WTC11 (cell line): ENCODE results near the gene CCSER1. TPM values are rescaled to one million over a fixed set of nuclear protein-coding genes. Genes with fewer than 3 reads are reported as not detected.

ENCODE experiments used
- ATAC-seq: fragments of 200-7000 bp; cut with Tn5 transposase; 2 replicates; pipeline ENCODE4 v1.10.0; 2021; ENCODE audit warnings: mild to moderate bottlenecking, moderate library complexity
- CTCF ChIA-PET: fragments of 300-600 bp; sonication (Branson Sonifier 250); formaldehyde crosslinking; loops from one replicate; lab custom pipeline; 2021; ENCODE audit warnings: antibody characterized with exemption; lab: Charles Lee
- POLR2A ChIA-PET: fragments of 350-600 bp; sonication (Branson Sonifier 250); formaldehyde crosslinking; loops from one replicate; lab custom pipeline; 2021; ENCODE audit warnings: antibody characterized with exemption; lab: Charles Lee
- DNase-seq: peaks from one replicate; pipeline ENCODE4 v3.0.0; 2021; ENCODE audit warnings: low spot score
- H3K27ac Mint-ChIP-seq: 2 replicates; pipeline ENCODE4 v1.8.0; 2021; ENCODE audit warnings: mixed read lengths
- H3K27me3 Mint-ChIP-seq: 2 replicates; pipeline ENCODE4 v1.8.0; 2021; ENCODE audit warnings: low read depth, mild to moderate bottlenecking, moderate library complexity, mixed read lengths
- H3K36me3 Mint-ChIP-seq: 2 replicates; pipeline ENCODE4 v1.8.0; 2021; ENCODE audit warnings: mixed read lengths
- H3K4me1 Mint-ChIP-seq: 2 replicates; pipeline ENCODE4 v1.8.0; 2022; ENCODE audit warnings: mixed read lengths
- H3K4me3 Mint-ChIP-seq: 2 replicates; pipeline ENCODE4 v1.8.0; 2021; ENCODE audit warnings: mild to moderate bottlenecking, moderate library complexity, mixed read lengths
- H3K9me3 Mint-ChIP-seq: 2 replicates; pipeline ENCODE4 v1.8.0; 2021; ENCODE audit warnings: mixed read lengths
- ATF2 ChIP-seq: sonication (generic); formaldehyde crosslinking; IDR thresholded peaks from 2 replicates; pipeline ENCODE4 v1.8.1; 2022; ENCODE audit warnings: low read depth, missing genetic modification reagents, borderline replicate concordance
- ATF6 ChIP-seq: sonication (generic); formaldehyde crosslinking; IDR thresholded peaks from 2 replicates; pipeline ENCODE4 v1.8.1; 2023; ENCODE audit warnings: mild to moderate bottlenecking, missing genetic modification reagents
- ESRRA ChIP-seq: sonication (generic); formaldehyde crosslinking; IDR thresholded peaks from 2 replicates; pipeline ENCODE4 v1.8.1; 2022; ENCODE audit warnings: mild to moderate bottlenecking, missing genetic modification reagents, borderline replicate concordance
- FOXJ3 ChIP-seq: sonication (generic); formaldehyde crosslinking; IDR thresholded peaks from 2 replicates; pipeline ENCODE4 v1.9.0; 2021; ENCODE audit warnings: missing genetic modification reagents, mild to moderate bottlenecking, borderline replicate concordance
- GTF2I ChIP-seq: fragments of 250-450 bp; sonication (Bioruptor Pico); conservative IDR thresholded peaks from 2 replicates; pipeline ENCODE4 v1.4.0; 2021; ENCODE audit warnings: mild to moderate bottlenecking
- IRF2 ChIP-seq: sonication (generic); formaldehyde crosslinking; IDR thresholded peaks from 2 replicates; pipeline ENCODE4 v1.8.0; 2022; ENCODE audit warnings: low read depth, missing genetic modification reagents, borderline replicate concordance
- MXD4 ChIP-seq: fragments of 250-450 bp; sonication (Bioruptor Pico); IDR thresholded peaks from 2 replicates; pipeline ENCODE4 v1.8.0; 2021; ENCODE audit warnings: mild to moderate bottlenecking, moderate library complexity, borderline replicate concordance
- STAT6 ChIP-seq: sonication (generic); formaldehyde crosslinking; conservative IDR thresholded peaks from 2 replicates; pipeline ENCODE4 v1.8.1; 2023; ENCODE audit warnings: mild to moderate bottlenecking, low read depth, missing genetic modification reagents, moderate library complexity
- ZNF138 ChIP-seq: sonication (generic); formaldehyde crosslinking; conservative IDR thresholded peaks from 2 replicates; pipeline ENCODE4 v1.8.1; 2022; ENCODE audit warnings: mild to moderate bottlenecking, moderate library complexity, missing genetic modification reagents
- ZNF219 ChIP-seq: sonication (generic); formaldehyde crosslinking; IDR thresholded peaks from 2 replicates; pipeline ENCODE4 v1.8.0; 2023; ENCODE audit warnings: missing genetic modification reagents, mild to moderate bottlenecking, borderline replicate concordance
- ZNF317 ChIP-seq: sonication (generic); formaldehyde crosslinking; IDR thresholded peaks from 2 replicates; pipeline ENCODE4 v1.8.1; 2023; ENCODE audit warnings: low read depth, mild to moderate bottlenecking, moderate library complexity, missing genetic modification reagents, borderline replicate concordance
- ZNF532 ChIP-seq: fragments of 250-450 bp; sonication (Bioruptor Pico); IDR thresholded peaks from 2 replicates; pipeline ENCODE4 v1.9.0; 2021; ENCODE audit warnings: mild to moderate bottlenecking, borderline replicate concordance
- total RNA-seq: library from RNA; stranded (reverse); gene quantifications from 3 replicates; pipeline ENCODE4 v1.2.3, GENCODE V29; 2021
- TF ChIP-seq, protein P1 (sequence below): sonication (generic); formaldehyde crosslinking; IDR thresholded peaks from 2 replicates; pipeline ENCODE4 v1.8.0; 2023; ENCODE audit warnings: missing genetic modification reagents

CCSER1 gene
- total RNA-seq, 1 experiment from 2014 or later: 0.87 TPM

- H3K27ac Mint-ChIP-seq: no peak overlapping the region
Observed at GRCh38 chr4:91448668-91449330, 1321.6 kb downstream of the CCSER1 start.

More at GRCh38 chr4:91448668-91449330, 1321.6 kb downstream of the CCSER1 start:
- ChIA-PET POLR2A (no interaction called here), CTCF (no interaction called here)
- TF ChIP-seq FOXJ3: no peak
- no peak for TF ChIP-seq ZNF532 (CRISPR knock-in tag)
- no peak for TF ChIP-seq GTF2I (CRISPR knock-in tag)
- no peak for TF ChIP-seq ZNF138 (CRISPR knock-in tag)
- no peak for TF ChIP-seq ESRRA (CRISPR knock-in tag)
- no peak for TF ChIP-seq ZNF317 (CRISPR knock-in tag)
- no peak for TF ChIP-seq STAT6 (CRISPR knock-in tag)
- no peak for TF ChIP-seq ATF2
- TF ChIP-seq, protein P1, sequence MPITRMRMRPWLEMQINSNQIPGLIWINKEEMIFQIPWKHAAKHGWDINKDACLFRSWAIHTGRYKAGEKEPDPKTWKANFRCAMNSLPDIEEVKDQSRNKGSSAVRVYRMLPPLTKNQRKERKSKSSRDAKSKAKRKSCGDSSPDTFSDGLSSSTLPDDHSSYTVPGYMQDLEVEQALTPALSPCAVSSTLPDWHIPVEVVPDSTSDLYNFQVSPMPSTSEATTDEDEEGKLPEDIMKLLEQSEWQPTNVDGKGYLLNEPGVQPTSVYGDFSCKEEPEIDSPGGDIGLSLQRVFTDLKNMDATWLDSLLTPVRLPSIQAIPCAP: no peak
- TF ChIP-seq MXD4: no peak
- no peak for TF ChIP-seq ZNF219 (CRISPR knock-in tag)
- no peak for TF ChIP-seq ATF6 (CRISPR knock-in tag)
- no peak for TF ChIP-seq IRF2 (CRISPR knock-in tag)
- DNase-seq (no peak), ATAC-seq (no peak)
- no peaks in the 10 kb centered on the region for H3K27me3 Mint-ChIP-seq
- H3K36me3 Mint-ChIP-seq: no peaks in the 10 kb centered on the region
- no peak overlapping the region for H3K4me3 Mint-ChIP-seq
- no peaks in the 10 kb centered on the region for H3K9me3 Mint-ChIP-seq
- peaks cover 27% of the 10 kb centered on the region for H3K4me1 Mint-ChIP-seq
